ENCODE data around the gene CAPN14. TPM values are rescaled to one million over a fixed set of nuclear protein-coding genes. Genes with fewer than 3 reads are reported as not detected.

The CAPN14 gene
- total RNA-seq, 1 experiment from 2014 or later = not detected

GRCh38 chr2:31247711-31248110, 30.4 kb upstream of the CAPN14 start (continued):
- TF ChIP-seq CTCF (IDR thresholded peaks at IDR 0.05 in 2 of 3, conservative IDR thresholded peaks at IDR 0.05 in 1 of 3; ENCODE audit: borderline replicate concordance in 1 of 3, insufficient read depth in 1 of 3, low read depth in 2 of 3, low read length in 2 of 3) (no peak), FOSL1 (IDR thresholded peaks at IDR 0.05; ENCODE audit: low read depth) (no peak), REST (IDR thresholded peaks at IDR 0.05; ENCODE audit: low read depth) (no peak), ZBTB33 (IDR thresholded peaks at IDR 0.05; ENCODE audit: extremely low read depth, insufficient replicate concordance, low read length) (no peak)
